GM19395 (cell line): Measurements from ENCODE around the gene ZNF101.
"Not testable (repeated sequence)": the region's sequence is repeated elsewhere in the genome, so short reads cannot be mapped to it uniquely, and the experiment has no call there.

Source experiments
- ATAC-seq: cut with Tn5 transposase; IDR thresholded peaks from one replicate; pipeline ENCODE4 v1.9.1; 2021; ENCODE audit warnings: mild to moderate bottlenecking, moderate library complexity; ENCODE audit not compliant: unreplicated experiment

ZNF101 gene

DNA sequence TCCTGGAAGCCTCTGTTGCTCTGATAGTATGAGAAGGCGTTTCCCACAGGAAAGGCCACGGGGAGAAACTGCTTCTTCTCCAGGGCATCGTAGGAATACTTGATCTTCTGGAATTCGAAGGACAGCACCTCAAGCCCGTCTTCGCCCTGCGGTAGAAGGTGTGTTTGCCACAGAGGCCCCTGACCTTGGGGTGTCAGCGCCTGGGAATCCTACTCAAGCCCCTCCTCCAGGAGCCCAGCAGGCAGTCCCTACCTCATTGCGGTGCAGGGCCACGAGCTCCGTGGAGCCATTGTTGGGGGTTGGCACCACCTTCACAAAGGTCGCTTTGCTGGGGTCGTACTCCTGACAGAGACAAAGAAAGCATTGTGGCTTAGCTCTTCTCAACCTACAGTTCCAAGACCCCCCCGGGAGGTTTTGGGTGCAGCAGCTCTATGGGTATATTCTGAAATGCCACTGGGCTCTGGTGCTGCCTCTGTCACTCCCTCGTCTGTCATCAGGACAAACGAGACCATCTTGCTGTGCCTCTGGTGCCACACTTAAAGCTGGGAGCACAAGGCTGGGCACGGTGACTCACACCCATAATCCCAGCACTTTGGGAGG lies 8.9 kb upstream of the ZNF101 start:
- no peak for ATAC-seq

DNA sequence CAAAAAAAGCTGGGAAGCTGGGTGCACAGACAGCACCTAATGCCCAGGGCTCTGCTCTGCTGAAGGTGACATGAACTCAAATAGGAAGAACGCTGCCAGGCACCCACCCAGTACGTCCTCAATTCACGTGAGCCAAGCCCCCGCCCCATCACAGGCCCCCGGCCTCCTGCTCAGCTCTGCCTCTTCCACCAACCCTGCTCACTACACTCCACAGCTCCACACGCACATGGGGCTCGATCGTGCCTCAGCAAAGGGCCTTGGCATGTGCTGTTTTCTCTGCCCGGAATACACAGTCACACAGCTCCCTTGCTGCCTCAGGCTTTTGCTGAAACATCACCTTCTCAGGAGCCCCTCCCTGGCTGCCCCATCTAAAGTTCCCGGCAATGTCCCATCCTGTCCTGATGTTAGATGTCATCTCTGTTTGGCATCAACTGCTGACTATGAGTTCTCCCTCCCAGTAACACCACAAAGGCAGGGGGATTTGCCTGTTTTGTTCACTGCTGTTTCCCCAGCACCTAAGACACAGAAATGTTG lies 7.4 kb upstream of the ZNF101 start:
- ATAC-seq, result no peak

DNA sequence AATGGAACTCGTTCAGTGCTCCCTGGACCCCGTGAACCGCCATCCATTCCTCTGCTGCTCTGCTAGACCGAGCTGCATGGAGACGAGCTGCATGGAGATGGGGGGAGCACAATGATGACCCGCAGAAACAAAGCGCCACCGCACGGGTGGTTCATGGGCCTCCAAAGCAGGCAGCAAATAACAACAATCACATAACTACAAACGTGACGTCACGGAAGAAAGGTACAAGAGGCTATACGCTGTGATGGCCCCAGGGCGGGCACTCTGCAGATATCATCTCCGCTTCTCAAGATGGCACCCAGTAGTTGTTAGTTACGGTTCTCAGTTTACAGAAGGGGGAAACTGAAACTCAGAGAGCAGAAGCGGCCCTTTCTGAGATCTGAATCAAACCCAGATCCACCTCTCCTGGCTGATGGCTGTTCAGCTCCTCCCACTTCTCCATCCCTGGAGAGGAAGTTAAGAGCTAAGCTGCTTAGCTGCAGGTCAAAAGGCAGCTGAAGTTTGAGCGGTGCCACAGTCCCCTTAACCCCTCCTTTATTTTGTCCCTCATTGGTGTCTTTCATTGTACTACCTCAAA lies 6.9 kb upstream of the ZNF101 start:
- peak; percentile 51 for ATAC-seq

DNA sequence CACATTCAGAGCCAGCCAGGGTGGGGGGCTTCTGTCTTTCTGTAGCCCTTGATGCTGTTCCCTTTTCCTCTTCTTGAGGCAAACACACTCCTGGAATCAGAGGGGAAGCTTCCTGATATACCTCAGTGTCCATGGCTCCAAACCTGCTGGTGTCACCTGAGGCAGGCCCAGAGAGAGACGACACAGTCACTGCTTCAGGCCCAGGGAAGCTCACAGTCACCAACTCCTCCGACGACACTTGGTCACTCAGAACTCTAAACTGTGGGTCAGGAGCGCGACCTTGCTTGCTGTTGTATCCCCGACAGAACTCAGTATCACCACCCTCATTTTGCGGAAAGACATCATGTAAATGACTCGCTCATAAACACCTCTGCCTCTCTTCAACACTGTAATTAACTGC lies 6.3 kb upstream of the ZNF101 start:
- ATAC-seq, result no peak

DNA sequence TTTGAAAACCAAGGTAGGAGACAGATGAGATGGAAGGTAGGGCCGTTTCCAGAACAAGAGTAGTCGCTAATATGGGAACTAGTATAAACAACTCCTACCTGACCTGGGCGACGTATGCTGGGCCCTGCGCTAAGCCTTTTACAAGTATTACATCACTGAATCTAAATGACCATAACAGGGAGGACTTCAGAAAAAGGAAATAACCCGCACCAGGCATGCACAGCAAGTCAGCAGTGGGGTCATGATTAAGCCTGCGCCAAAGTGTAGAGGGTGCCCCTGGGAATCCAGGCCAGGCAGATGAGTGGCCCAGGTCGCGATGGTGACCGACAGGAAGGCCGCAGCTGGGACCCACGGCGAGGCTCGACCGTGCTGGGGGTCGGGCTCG lies 5.8 kb upstream of the ZNF101 start:
- peak; percentile 1 for ATAC-seq

DNA sequence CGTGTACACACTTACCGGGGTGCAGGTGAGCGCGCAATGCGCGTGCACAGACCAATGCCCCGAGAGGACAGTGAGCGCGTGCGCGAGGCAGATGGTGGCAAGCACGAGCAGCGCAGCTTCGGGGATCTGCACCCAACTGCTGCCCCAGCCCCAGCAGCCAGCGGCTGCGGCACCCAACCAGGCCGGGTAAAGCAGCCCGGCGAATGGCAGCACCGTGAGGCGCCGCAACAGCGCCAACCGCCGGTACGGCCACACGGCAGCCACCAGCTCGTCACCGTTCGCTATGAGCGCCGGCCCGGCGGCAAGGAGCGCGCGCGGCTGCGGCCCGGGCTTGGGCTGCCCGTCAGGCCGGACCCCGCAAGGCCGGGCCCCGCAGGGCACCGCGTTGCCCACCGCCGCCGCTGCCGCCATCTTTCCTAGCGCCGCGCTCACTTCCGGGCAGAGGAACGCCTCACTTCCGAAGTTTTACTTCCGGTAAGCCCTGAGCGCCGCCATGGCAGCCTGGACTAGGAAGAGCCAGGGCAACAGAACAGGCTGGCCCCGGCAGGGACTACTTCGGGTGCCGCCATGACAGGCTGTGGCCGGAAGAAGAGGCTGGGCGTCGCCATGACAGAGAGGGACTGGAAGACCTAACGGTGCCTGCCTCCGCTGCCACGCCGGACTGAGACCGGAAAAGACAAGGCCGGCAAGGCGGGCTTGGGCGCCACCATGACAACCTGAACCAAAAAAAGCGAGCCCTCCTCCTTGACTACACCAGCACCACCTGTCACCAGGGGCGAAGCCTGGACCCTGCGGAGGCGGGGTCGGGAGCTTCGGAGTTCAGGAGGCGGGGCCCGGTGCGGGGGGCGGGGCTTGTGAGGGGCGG lies 5.2 kb upstream of the ZNF101 start, which contains the start of gene ATP13A1:
TSS of gene ATP13A1 (minus strand) at position 421 of the 865 bp plus-strand sequence. CDS start at position 411, 10 bp downstream.
- ATAC-seq, result peak; percentile 70

DNA sequence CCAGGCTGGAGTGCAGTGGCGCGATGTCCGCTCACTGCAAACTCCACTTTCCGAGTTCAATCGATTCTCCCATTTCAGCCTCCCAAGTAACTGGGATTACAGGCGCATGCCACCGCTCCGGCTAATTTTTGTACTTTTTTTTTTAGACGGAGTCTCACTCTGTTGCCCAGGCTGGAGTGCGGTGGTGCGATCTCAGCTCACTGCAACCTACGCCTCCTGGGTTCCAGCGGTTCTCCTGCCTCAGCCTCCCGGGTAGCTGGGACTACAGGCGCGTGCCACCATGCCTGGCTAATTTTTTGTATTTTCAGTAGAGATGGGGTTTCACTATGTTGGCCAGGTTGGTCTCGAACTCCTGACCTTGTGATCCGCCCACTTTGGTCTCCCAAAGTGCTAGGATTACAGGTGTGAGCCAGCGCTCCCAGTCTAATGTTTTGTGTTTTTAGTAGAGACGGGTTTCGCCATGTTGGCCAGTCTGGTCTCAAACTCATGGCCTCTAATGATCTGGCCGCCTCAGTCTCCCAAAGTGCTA lies 3.2 kb upstream of the ZNF101 start:
- not testable (repeated sequence) for ATAC-seq

DNA sequence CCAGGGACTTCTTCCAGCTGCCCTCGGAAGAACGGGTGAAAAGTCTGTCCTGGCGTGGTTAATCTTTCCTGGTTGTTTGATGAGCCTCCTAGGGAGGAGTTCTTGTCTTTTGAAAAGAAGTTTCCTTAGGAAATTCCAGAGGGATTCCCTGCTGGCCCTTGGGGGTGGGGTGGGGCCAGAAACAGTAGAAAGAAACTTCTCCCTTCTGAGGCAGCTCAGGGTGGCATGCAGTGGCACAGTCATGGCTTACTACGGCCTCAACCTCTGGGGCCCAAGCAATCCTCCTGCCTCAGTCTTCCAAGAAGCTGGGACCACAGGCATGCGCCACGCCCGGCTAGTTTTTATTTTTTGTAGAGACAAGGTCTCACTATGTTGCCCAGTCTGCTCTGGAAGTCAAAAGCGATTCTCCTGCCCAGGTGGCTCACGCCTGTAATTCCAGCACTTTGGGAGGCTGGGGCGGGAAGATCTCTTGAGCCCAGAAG lies 1.5 kb downstream of the ZNF101 start:
- no peak for ATAC-seq

DNA sequence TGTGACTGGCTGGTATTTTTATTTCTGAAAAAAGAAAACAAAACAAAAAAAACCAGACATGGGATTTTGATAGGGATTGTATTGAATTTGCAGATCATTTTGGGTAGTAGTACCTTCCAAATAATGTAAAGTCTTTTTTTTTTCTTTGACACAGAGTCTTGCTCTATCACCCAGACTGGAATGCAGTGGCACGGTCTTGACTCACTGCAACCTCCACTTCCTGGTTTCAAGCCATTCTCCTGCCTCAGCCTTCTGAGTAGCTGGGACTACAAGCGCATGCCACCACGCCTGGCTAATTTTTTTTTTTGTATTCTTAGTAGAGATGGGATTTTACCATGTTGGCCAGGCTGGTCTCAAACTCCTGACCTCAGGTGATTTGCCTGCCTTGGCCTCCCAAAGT lies 4.2 kb downstream of the ZNF101 start:
- ATAC-seq, result no peak

DNA sequence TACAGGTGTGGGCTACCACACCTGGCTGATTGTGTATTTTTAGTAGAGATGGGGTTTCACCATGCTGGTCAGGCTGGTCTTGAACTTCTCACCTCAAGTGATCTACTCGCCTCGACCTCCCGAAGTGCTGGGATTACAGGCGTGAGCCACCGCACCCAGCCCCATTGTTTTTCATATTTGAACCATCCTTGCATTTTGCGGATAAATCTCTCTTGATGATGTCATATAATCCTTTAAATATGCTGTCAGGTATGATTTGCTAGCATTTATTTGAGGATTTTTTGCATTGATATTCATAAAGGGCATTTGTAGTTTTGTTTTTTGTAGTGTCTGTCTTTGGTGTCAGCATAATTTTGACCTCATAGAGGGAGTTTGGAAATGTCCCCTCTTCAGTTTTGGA lies 5.7 kb downstream of the ZNF101 start:
- no peak for ATAC-seq

DNA sequence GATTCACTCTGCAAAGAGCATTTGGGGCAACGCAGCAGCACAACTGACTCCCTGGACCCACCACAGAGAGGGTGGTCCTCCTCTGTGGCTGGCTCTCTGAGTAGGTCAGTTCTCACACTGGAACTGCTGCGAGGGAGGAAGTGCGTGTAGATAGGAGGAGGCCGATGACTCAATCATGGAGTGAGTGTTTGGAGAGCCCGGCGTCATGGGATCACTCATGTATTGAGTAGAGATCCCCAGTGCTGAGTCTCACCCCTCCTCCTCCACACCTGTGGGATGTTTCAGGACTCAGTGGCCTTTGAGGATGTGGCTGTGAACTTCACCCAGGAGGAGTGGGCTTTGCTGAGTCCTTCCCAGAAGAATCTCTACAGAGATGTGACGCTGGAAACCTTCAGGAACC lies 8.9 kb downstream of the ZNF101 start:
- no peak for ATAC-seq

DNA sequence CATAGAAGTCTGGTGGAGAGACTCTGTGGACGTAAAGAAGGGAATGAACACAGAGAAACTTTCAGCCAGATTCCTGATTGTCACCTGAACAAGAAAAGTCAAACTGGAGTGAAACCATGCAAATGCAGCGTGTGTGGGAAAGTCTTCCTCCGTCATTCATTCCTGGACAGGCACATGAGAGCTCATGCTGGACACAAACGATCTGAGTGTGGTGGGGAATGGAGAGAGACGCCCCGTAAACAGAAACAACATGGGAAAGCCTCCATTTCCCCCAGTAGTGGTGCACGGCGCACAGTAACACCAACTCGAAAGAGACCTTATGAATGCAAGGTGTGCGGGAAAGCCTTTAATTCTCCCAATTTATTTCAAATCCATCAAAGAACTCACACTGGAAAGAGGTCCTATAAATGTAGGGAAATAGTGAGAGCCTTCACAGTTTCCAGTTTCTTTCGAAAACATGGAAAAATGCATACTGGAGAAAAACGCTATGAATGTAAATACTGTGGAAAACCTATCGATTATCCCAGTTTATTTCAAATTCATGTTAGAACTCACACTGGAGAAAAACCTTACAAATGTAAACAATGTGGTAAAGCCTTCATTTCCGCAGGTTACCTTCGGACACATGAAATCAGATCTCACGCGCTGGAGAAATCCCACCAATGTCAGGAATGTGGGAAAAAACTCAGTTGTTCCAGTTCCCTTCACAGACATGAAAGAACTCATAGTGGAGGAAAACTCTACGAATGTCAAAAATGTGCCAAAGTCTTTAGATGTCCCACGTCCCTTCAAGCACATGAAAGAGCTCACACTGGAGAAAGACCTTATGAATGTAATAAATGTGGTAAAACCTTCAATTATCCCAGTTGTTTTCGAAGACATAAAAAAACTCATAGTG lies 10.8 kb downstream of the ZNF101 start:
- ATAC-seq, result no peak

DNA sequence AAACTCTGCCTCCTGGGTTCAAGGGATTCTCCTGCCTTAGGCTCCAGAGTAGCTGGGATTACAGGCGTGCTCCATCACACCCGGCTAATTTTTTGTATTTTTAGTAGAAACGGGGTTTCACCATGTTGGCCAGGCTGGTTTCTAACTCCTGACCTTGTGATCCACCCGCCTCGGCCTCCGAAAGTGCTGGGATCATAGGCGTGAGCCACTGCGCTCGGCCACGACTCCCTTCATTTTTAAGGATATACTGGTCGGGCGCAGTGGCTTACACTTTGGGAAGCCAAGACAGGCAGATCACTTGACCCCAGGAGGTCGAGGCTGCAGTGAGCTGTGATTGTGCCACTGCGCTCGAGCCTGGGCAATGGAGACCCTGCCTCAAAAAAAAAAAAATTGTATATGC lies 17.5 kb downstream of the ZNF101 start:
- ATAC-seq, result not testable (repeated sequence)

DNA sequence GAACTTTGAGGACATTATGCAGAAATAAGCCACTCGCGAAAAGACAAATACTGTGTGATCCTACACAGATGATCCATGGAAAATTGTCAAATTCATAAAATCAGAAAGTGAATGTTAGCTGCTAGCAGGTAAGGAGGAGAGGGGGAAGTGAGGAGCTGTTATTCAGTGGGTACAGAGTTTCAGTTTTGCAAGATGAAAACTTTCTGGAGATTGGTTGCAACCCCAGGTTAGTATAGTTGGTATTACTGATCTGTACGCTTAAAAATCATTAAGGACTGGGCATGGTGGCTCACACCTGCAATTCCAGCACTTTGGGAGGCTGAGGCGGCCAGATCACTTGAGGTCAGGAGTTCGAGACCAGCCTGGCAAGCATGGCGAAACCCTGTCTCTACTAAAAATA lies 17.9 kb downstream of the ZNF101 start:
- no peak for ATAC-seq

DNA sequence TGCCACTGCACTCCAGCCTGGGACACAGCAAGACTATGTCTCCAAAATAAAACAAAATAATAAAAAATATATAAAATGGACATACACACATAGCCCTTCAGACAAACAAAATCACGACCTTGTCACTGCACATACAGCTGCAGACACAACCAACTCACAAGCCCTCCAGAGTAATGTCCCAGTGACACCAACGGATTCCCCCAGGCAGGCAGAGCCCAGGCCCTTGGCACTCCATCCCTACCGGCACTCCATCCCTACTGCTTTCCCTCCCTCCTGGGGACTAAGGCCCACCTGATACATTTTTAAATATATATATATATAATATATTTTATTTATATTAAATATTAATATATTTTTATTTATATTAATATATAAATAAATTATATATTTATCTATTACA lies 18.5 kb downstream of the ZNF101 start:
- no peak for ATAC-seq

DNA sequence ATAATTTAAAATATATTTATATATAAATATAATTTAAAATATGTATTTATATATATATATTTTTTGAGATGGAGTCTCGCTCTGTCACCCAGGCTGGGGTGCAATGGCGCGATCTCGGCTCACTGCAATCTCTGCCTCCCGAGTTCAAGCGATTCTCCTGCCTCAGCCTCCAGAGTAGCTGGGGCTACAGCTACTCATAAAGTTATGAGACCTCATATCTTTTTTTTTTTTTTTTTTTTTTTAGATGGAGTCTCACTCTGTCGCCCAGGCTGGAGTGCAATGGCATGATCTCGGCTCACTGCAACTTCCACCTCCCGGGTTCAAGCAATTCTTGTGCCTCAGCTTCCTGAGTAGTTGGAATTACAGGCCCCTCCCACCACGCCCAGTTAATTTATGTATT lies 20.4 kb downstream of the ZNF101 start:
- not testable (repeated sequence) for ATAC-seq

DNA sequence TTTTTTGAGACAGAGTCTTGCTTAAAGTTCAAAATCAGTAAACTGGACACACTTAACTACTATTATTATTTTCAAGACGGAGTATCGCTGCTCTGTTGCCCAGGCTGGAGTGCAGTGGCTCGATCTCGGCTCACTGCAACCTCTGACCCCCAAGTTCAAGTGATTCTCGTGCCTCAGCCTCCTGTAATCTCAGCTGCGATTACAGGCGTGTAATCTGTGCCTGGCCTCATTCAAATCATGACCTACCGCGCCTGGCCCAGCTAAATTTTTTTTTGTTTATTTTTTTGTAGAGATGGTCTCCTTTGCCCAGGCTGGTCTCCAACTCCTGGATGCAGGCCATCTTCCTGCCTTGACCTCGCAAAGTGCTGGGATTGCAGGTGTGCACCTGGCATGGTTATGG lies 23.0 kb downstream of the ZNF101 start:
- no peak for ATAC-seq

DNA sequence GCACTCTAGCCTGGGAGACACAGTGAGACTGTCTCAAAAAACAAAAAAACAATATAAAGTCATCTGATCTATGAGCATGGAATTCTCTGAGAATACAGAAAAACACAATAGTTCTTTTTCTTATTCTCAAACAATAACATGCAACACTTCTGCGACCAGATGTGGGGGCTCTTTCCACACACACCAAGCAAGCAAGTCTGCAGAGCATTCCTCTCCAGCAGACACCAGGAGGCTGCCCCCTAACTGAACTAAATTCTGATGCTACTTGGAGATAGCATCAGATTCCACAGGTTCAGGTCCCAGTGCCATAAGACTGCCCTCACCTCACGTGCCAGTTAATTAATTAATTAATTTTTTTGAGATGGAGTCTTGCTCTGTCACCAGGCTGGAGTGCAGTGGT lies 27.7 kb downstream of the ZNF101 start:
- ATAC-seq, result no peak

DNA sequence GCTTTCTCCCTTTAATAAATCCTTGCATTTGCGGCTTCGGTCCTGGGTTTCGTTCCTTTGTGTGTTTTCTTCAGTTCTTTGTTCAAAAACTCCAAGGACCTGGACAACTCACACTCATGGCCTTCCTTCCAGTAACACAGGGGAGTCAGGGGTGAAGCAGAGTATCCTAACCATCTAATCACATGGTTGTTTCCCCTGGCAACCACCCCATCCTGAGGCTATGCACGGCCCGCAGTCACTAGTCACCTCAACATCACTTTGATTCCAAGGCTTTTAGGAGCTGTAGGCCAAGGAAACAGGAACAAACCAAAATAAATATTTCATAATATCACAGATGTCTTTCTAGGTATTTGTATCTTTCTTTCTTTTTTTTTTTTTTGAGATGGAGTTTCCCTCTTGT lies 28.9 kb downstream of the ZNF101 start:
- no peak for ATAC-seq

DNA sequence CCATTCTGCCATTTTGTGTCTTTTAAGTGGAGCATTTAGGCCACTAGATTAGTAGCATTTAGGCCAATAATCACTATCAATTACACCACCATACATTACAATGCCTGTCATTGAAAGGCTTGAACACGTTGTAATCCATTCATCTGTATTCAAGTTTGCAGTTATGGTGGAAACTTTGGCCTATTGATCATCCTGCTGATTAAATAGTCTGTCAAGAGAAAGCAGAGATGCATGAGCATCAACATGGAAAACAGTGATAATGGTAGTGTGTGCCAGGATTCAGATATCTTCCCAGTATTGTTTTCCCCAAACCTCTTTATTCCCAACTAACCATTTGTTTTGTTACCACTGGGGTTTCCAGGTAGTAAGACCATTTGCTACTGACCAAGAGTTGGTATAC lies 31.9 kb downstream of the ZNF101 start:
- not testable (repeated sequence) for ATAC-seq
